SK-N-SH (cell line): ENCODE results near the gene SPATA13. TPM values are rescaled to one million over a fixed set of nuclear protein-coding genes. Genes with fewer than 3 reads are reported as not detected.

Source experiments
- CTCF ChIA-PET: fragments of 300-600, 350-600 bp; formaldehyde crosslinking; extraction: SDS; loops from one replicate; lab custom pipeline; 2021; lab: Yijun Ruan, JAX
- POLR2A ChIA-PET: fragments of 350-600 bp; sonication (Branson Sonifier 250); formaldehyde crosslinking; extraction: SDS; loops from one replicate; lab custom pipeline; 2020; ENCODE audit warnings: antibody characterized with exemption, inconsistent platforms; lab: Yijun Ruan, JAX
- DNase-seq: peaks from one replicate; pipeline ENCODE4 v3.0.0; 2012
- H2AFZ ChIP-seq: fragments of 200-600 bp; sonication (generic); 2 replicates; pipeline ENCODE4 v1.8.1; 2016; ENCODE audit warnings: antibody characterized with exemption, mild to moderate bottlenecking, low read depth
- H3F3A ChIP-seq: fragments of 200-600 bp; sonication (generic); replicated peaks from 2 replicates; pipeline ENCODE3; 2016; ENCODE audit warnings: antibody characterized with exemption, mild to moderate bottlenecking; ENCODE audit not compliant: insufficient read depth
- H3K27ac ChIP-seq, 2 experiments: fragments of 200-500 bp in 1 of 2; fragments of 200-600 bp in 1 of 2; sonication (Bioruptor generic) in 1 of 2; sonication (generic), shearing (Covaris generic) in 1 of 2; 2 replicates each; pipeline versions ENCODE4 v1.5.1 to v1.6.1; 2014 to 2016; ENCODE audit warnings: low read depth in 2 of 2, inconsistent platforms in 1 of 2, low read length in 1 of 2, mild to moderate bottlenecking in 1 of 2, mixed read lengths in 1 of 2
- H3K27me3 ChIP-seq: fragments of 200-600 bp; sonication (generic), shearing (Covaris generic); 2 replicates; pipeline ENCODE4 v1.6.1; 2016; ENCODE audit warnings: mixed run types; ENCODE audit not compliant: insufficient read depth
- H3K36me3 ChIP-seq, 2 experiments: fragments of 200-500 bp in 1 of 2; fragments of 200-600 bp in 1 of 2; sonication (Bioruptor generic) in 1 of 2; sonication (generic) in 1 of 2; replicated peaks in 1 of 2; 2 replicates each; pipeline versions ENCODE3 to v1.5.1; 2014 to 2016; ENCODE audit warnings: low read length in 1 of 2, mild to moderate bottlenecking in 1 of 2; ENCODE audit not compliant: insufficient read depth in 2 of 2, control insufficient read depth in 1 of 2
- H3K4me1 ChIP-seq, 2 experiments: fragments of 200-500 bp in 1 of 2; fragments of 200-600 bp in 1 of 2; sonication (Bioruptor generic) in 1 of 2; sonication (generic), shearing (Covaris generic) in 1 of 2; 2 replicates each; pipeline versions ENCODE4 v1.5.1 to v1.6.1; 2014 to 2016; ENCODE audit warnings: low read depth in 1 of 2, low read length in 1 of 2, mixed run types in 1 of 2; ENCODE audit not compliant: insufficient read depth in 2 of 2, control insufficient read depth in 1 of 2
- H3K4me2 ChIP-seq: fragments of 200-600 bp; sonication (generic), shearing (Covaris generic); 2 replicates; pipeline ENCODE4 v1.6.1; 2017; ENCODE audit warnings: mixed run types
- H3K4me3 ChIP-seq, 2 experiments: fragments of 200-500 bp in 1 of 2; fragments of 200-600 bp in 1 of 2; sonication (Bioruptor generic) in 1 of 2; sonication (generic), shearing (Covaris generic) in 1 of 2; 2 replicates each; pipeline versions ENCODE4 v1.5.1 to v1.8.1; 2014 to 2016; ENCODE audit warnings: low read depth in 2 of 2, inconsistent platforms in 1 of 2, low read length in 1 of 2, mild to moderate bottlenecking in 1 of 2, mixed read lengths in 1 of 2, moderate library complexity in 1 of 2
- H3K79me2 ChIP-seq: fragments of 200-600 bp; sonication (generic); 2 replicates; pipeline ENCODE4 v1.8.1; 2017; ENCODE audit warnings: mild to moderate bottlenecking; ENCODE audit not compliant: insufficient read depth
- H3K9ac ChIP-seq: fragments of 200-600 bp; sonication (generic); 2 replicates; pipeline ENCODE4 v1.6.1; 2017; ENCODE audit warnings: mixed run types
- H3K9me2 ChIP-seq: fragments of 200-600 bp; sonication (generic); 2 replicates; pipeline ENCODE4 v1.6.1; 2017; ENCODE audit warnings: mixed run types
- H3K9me3 ChIP-seq: fragments of 200-600 bp; sonication (generic); 2 replicates; pipeline ENCODE4 v1.6.1; 2017; ENCODE audit warnings: mixed run types, mild to moderate bottlenecking, moderate library complexity
- H4K20me1 ChIP-seq: fragments of 200-600 bp; sonication (generic); 2 replicates; pipeline ENCODE4 v1.6.1; 2017; ENCODE audit warnings: mild to moderate bottlenecking, mixed run types; ENCODE audit not compliant: insufficient read depth
- CHD2 ChIP-seq: fragments of 150-350 bp; IDR thresholded peaks from 2 replicates; pipeline ENCODE4 v1.6.1; 2018; ENCODE audit warnings: low read length; ENCODE audit not compliant: partially characterized antibody
- FOSL2 ChIP-seq: IDR thresholded peaks from 2 replicates; pipeline ENCODE4 v1.4.0; 2012; ENCODE audit warnings: low read depth, mild to moderate bottlenecking, moderate library complexity, borderline replicate concordance
- FOXJ3 ChIP-seq: sonication (generic); formaldehyde crosslinking; IDR thresholded peaks from 2 replicates; pipeline ENCODE4 v1.5.1; 2020; ENCODE audit warnings: mild to moderate bottlenecking, missing genetic modification reagents
- FOXM1 ChIP-seq: IDR thresholded peaks from 2 replicates; pipeline ENCODE4 v1.4.0; 2012; ENCODE audit warnings: low read depth, mild to moderate bottlenecking
- GABPA ChIP-seq: IDR thresholded peaks from 2 replicates; pipeline ENCODE4 v1.4.0; 2012; ENCODE audit warnings: low read depth, mild to moderate bottlenecking
- IRF3 ChIP-seq: fragments of 150-350 bp; IDR thresholded peaks from 2 replicates; pipeline ENCODE4 v1.6.1; 2016; ENCODE audit warnings: mild to moderate bottlenecking, low read depth, low read length
- JUND ChIP-seq: IDR thresholded peaks from 2 replicates; pipeline ENCODE4 v1.4.0; 2012
- MEF2A ChIP-seq: IDR thresholded peaks from 2 replicates; pipeline ENCODE4 v1.4.0; 2012; ENCODE audit warnings: low read depth, borderline replicate concordance
- MXI1 ChIP-seq: IDR thresholded peaks from 2 replicates; pipeline ENCODE4 v1.6.1; 2012; ENCODE audit warnings: mild to moderate bottlenecking, low read depth, low read length, improper control_type of control experiment
- NFIC ChIP-seq: IDR thresholded peaks from 2 replicates; pipeline ENCODE4 v1.4.0; 2012; ENCODE audit warnings: borderline replicate concordance
- POLR2AphosphoS5 ChIP-seq: IDR thresholded peaks from 2 replicates; pipeline ENCODE4 v1.6.1; 2012; ENCODE audit warnings: low read depth, low read length
- RCOR1 ChIP-seq: fragments of 150-350 bp; IDR thresholded peaks from 2 replicates; pipeline ENCODE4 v1.6.1; 2017; ENCODE audit warnings: antibody characterized with exemption, low read length
- RFX5 ChIP-seq: IDR thresholded peaks from 2 replicates; pipeline ENCODE4 v1.6.1; 2012; ENCODE audit warnings: mild to moderate bottlenecking, improper control_type of control experiment, low read length
- RXRA ChIP-seq: IDR thresholded peaks from 2 replicates; pipeline ENCODE4 v1.4.0; 2012; ENCODE audit warnings: low read depth, mild to moderate bottlenecking, borderline replicate concordance
- TAF1 ChIP-seq: IDR thresholded peaks from 2 replicates; pipeline ENCODE4 v1.6.1; 2012; ENCODE audit warnings: low read depth, mild to moderate bottlenecking, low read length, moderate library complexity, borderline replicate concordance
- USF1 ChIP-seq: IDR thresholded peaks from 2 replicates; pipeline ENCODE4 v1.4.0; 2012; ENCODE audit warnings: low read depth, borderline replicate concordance
- USF2 ChIP-seq: fragments of 150-350 bp; IDR thresholded peaks from 2 replicates; pipeline ENCODE4 v1.6.1; 2017; ENCODE audit warnings: antibody characterized with exemption, low read length, low read depth, borderline replicate concordance
- WGBS: methylation state at CpG from one replicate; pipeline ENCODE4 v1.1.6; 2017; ENCODE audit warnings: low lambda C conversion rate; 5-methylcytosine and 5-hydroxymethylcytosine counted together
- polyA plus RNA-seq, 3 experiments: library from polyadenylated mRNA; depleted of rRNA; stranded (reverse); fragments of >200 nt; gene quantifications; 2 replicates each; pipeline ENCODE4 v1.2.3, GENCODE V29; 2012
- TF ChIP-seq, protein P1 (sequence below): IDR thresholded peaks from 2 replicates; pipeline ENCODE4 v1.4.0; 2012; ENCODE audit warnings: low read depth
- TF ChIP-seq, protein P2 (sequence below): IDR thresholded peaks from 2 replicates; pipeline ENCODE4 v1.6.1; 2012; ENCODE audit warnings: mild to moderate bottlenecking, low read depth, low read length, moderate library complexity

Gene SPATA13
- polyA plus RNA-seq, 1 of the 3 experiments (the other 2 are of a cell fraction) = 4.3 TPM

- Histone ChIP-seq H3K4me3 (no peak overlapping the region), H3K9ac (no peak overlapping the region), H3K9me2 (no peaks in the 10 kb centered on the region), H3K9me3 (no peaks in the 10 kb centered on the region), H3K36me3 (no peaks in the 10 kb centered on the region), H3K79me2 (no peaks in the 10 kb centered on the region), H3K4me1 (peaks cover 11 to 21% of the 10 kb centered on the region in 2 experiments), H2AFZ (no peak overlapping the region), H3K27ac (no peak overlapping the region), H4K20me1 (no peaks in the 10 kb centered on the region), H3K4me2 (no peak overlapping the region), H3K27me3 (no peaks in the 10 kb centered on the region), H3F3A (no peaks in the 10 kb centered on the region)
- TF ChIP-seq MEF2A (no peak), RFX5 (no peak), MXI1 (no peak), FOSL2 (no peak), POLR2AphosphoS5 (no peak), FOXM1 (no peak), RXRA (no peak), NFIC (no peak), GABPA (no peak), RCOR1 (no peak), JUND (no peak), USF1 (no peak), IRF3 (no peak), TAF1 (no peak), CHD2 (no peak), FOXJ3 (CRISPR knock-in tag) (no peak), USF2 (no peak)
- TF ChIP-seq, protein P1, sequence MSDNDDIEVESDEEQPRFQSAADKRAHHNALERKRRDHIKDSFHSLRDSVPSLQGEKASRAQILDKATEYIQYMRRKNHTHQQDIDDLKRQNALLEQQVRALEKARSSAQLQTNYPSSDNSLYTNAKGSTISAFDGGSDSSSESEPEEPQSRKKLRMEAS = no peak
- TF ChIP-seq, protein P2, sequence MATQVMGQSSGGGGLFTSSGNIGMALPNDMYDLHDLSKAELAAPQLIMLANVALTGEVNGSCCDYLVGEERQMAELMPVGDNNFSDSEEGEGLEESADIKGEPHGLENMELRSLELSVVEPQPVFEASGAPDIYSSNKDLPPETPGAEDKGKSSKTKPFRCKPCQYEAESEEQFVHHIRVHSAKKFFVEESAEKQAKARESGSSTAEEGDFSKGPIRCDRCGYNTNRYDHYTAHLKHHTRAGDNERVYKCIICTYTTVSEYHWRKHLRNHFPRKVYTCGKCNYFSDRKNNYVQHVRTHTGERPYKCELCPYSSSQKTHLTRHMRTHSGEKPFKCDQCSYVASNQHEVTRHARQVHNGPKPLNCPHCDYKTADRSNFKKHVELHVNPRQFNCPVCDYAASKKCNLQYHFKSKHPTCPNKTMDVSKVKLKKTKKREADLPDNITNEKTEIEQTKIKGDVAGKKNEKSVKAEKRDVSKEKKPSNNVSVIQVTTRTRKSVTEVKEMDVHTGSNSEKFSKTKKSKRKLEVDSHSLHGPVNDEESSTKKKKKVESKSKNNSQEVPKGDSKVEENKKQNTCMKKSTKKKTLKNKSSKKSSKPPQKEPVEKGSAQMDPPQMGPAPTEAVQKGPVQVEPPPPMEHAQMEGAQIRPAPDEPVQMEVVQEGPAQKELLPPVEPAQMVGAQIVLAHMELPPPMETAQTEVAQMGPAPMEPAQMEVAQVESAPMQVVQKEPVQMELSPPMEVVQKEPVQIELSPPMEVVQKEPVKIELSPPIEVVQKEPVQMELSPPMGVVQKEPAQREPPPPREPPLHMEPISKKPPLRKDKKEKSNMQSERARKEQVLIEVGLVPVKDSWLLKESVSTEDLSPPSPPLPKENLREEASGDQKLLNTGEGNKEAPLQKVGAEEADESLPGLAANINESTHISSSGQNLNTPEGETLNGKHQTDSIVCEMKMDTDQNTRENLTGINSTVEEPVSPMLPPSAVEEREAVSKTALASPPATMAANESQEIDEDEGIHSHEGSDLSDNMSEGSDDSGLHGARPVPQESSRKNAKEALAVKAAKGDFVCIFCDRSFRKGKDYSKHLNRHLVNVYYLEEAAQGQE = no peak
- no peak for DNase-seq
- ChIA-PET POLR2A (no interaction called here), CTCF (interaction anchor here (1.3 kb wide), 1 partner anchor 9 kb away, joined by 5 read pairs; no protein-coding TSS in a partner anchor)
- WGBS = 100% methylated on average over 7 of the region's 7 CpGs
Measured at GRCh38 chr13:24273926-24274325, 113.4 kb downstream of the SPATA13 start.
